HCT116 (cell line): ENCODE measurements around the gene SLC6A12.

Experiments used
- CTCF ChIP-seq, 3 experiments: fragments of 200-600 bp in 1 of 3; sonication (generic) in 1 of 3; IDR thresholded peaks in 2 of 3; conservative IDR thresholded peaks in 1 of 3; 2 replicates each; pipeline ENCODE4 v1.5.1; 2012 to 2017; ENCODE audit warnings: low read depth in 2 of 3, low read length in 2 of 3, antibody characterized with exemption in 1 of 3, borderline replicate concordance in 1 of 3, control low read depth in 1 of 3, mild to moderate bottlenecking in 1 of 3, mixed read lengths in 1 of 3, mixed run types in 1 of 3, moderate library complexity in 1 of 3; ENCODE audit not compliant: insufficient read depth in 1 of 3
- EZH2 ChIP-seq: fragments of 200-600 bp; sonication (generic); IDR thresholded peaks from 2 replicates; pipeline ENCODE4 v1.6.1; 2017; ENCODE audit warnings: antibody characterized with exemption, mixed run types
- FOSL1 ChIP-seq: IDR thresholded peaks from 2 replicates; pipeline ENCODE4 v1.6.1; 2012; ENCODE audit warnings: low read depth
- JUND ChIP-seq: IDR thresholded peaks from 2 replicates; pipeline ENCODE4 v1.6.1; 2012
- MAX ChIP-seq: IDR thresholded peaks from 2 replicates; pipeline ENCODE4 v1.6.1; 2012
- POLR2A ChIP-seq: IDR thresholded peaks from 2 replicates; pipeline ENCODE4 v1.7.0; 2011; ENCODE audit warnings: borderline replicate concordance; ENCODE audit not compliant: insufficient read depth, insufficient read length; ENCODE audit errors: extremely low read depth
- POLR2AphosphoS5 ChIP-seq: IDR thresholded peaks from 2 replicates; pipeline ENCODE4 v1.6.1; 2011; ENCODE audit warnings: mild to moderate bottlenecking, low read depth, low read length, moderate library complexity
- SIN3A ChIP-seq: IDR thresholded peaks from 2 replicates; pipeline ENCODE4 v1.6.1; 2012; ENCODE audit warnings: low read depth
- SP1 ChIP-seq: IDR thresholded peaks from 2 replicates; pipeline ENCODE4 v1.6.1; 2012; ENCODE audit warnings: low read depth
- YY1 ChIP-seq: IDR thresholded peaks from 2 replicates; pipeline ENCODE4 v1.6.1; 2011; ENCODE audit warnings: low read length, low read depth, moderate library complexity, mild to moderate bottlenecking; ENCODE audit not compliant: insufficient replicate concordance; ENCODE audit errors: extremely low read depth
- ZBTB33 ChIP-seq: IDR thresholded peaks from 2 replicates; pipeline ENCODE4 v1.6.1; 2011; ENCODE audit warnings: mild to moderate bottlenecking, low read length, moderate library complexity; ENCODE audit not compliant: insufficient replicate concordance; ENCODE audit errors: extremely low read depth
- ZNF274 ChIP-seq: fragments of 200-500 bp; sonication (Bioruptor generic); IDR thresholded peaks from 2 replicates; pipeline ENCODE4 v1.6.1; 2014; ENCODE audit warnings: mild to moderate bottlenecking, low read depth, low read length, inconsistent platforms

GRCh38 chr12:191541-191940 is 22.4 kb downstream of the SLC6A12 start:
- no peak for TF ChIP-seq FOSL1
- no peak for TF ChIP-seq ZNF274
- TF ChIP-seq CTCF (IDR thresholded peaks at IDR 0.05 in 2 of 3, conservative IDR thresholded peaks at IDR 0.05 in 1 of 3; ENCODE audit: borderline replicate concordance in 1 of 3, insufficient read depth in 1 of 3, low read depth in 2 of 3, low read length in 2 of 3) = no peak
- TF ChIP-seq MAX = no peak
- no peak for TF ChIP-seq EZH2
- no peak for TF ChIP-seq POLR2A
- no peak for TF ChIP-seq POLR2AphosphoS5
- TF ChIP-seq JUND = no peak
- no peak for TF ChIP-seq SP1
- no peak for TF ChIP-seq SIN3A
- no peak for TF ChIP-seq ZBTB33
- TF ChIP-seq YY1 = no peak
